Activated T-cell treated with anti-CD3 and anti-CD28 coated beads, Interleukin-2, amount 50 U/mL, for 24 hours (primary cell): ENCODE measurements around the gene ANKFN1.

Source experiments
- DNase-seq: peaks from one replicate; pipeline ENCODE4 v3.0.0-alpha.2; 2020
- H3K27ac Mint-ChIP-seq: 2 replicates; pipeline ENCODE4 v1.8.0; 2020; ENCODE audit warnings: mild to moderate bottlenecking, mixed read lengths
- H3K27me3 Mint-ChIP-seq: 2 replicates; pipeline ENCODE4 v1.8.0; 2020; ENCODE audit warnings: mixed read lengths
- H3K36me3 Mint-ChIP-seq: 2 replicates; pipeline ENCODE4 v1.8.0; 2020; ENCODE audit warnings: low read depth, mixed read lengths
- H3K4me1 Mint-ChIP-seq: 2 replicates; pipeline ENCODE4 v1.8.0; 2020; ENCODE audit warnings: low read depth, mixed read lengths
- H3K4me3 Mint-ChIP-seq: 2 replicates; pipeline ENCODE4 v1.8.0; 2020; ENCODE audit warnings: mild to moderate bottlenecking, moderate library complexity, mixed read lengths
- H3K9me3 Mint-ChIP-seq: 2 replicates; pipeline ENCODE4 v1.8.0; 2020; ENCODE audit warnings: mixed read lengths

The ANKFN1 gene

GRCh38 chr17:56475116-56475515 is 321.8 kb downstream of the ANKFN1 start:
- H3K4me1 Mint-ChIP-seq = peaks cover 8% of the 10 kb centered on the region
- no peak overlapping the region for H3K27ac Mint-ChIP-seq
- no peak for DNase-seq
- no peak overlapping the region for H3K4me3 Mint-ChIP-seq
- H3K9me3 Mint-ChIP-seq = peaks cover 2% of the 10 kb centered on the region
- H3K36me3 Mint-ChIP-seq = no peaks in the 10 kb centered on the region
- peaks cover 2% of the 10 kb centered on the region for H3K27me3 Mint-ChIP-seq

GRCh38 chr17:56478836-56479447 is 325.7 kb downstream of the ANKFN1 start:
- Mint-ChIP-seq H3K27ac (no peak overlapping the region), H3K9me3 (no peaks in the 10 kb centered on the region), H3K36me3 (no peaks in the 10 kb centered on the region), H3K4me1 (peaks cover 8% of the 10 kb centered on the region), H3K4me3 (no peak overlapping the region), H3K27me3 (peaks cover 2% of the 10 kb centered on the region)
- no peak for DNase-seq

GRCh38 chr17:56480501-56480900 is 327.2 kb downstream of the ANKFN1 start:
- H3K9me3 Mint-ChIP-seq = no peaks in the 10 kb centered on the region
- no peak overlapping the region for H3K4me3 Mint-ChIP-seq
- DNase-seq = no peak
- H3K27ac Mint-ChIP-seq = no peak overlapping the region
- no peaks in the 10 kb centered on the region for H3K36me3 Mint-ChIP-seq
- H3K27me3 Mint-ChIP-seq = peaks cover 2% of the 10 kb centered on the region
- peaks cover 8% of the 10 kb centered on the region for H3K4me1 Mint-ChIP-seq

GRCh38 chr17:56481659-56482058 is 328.4 kb downstream of the ANKFN1 start:
- Mint-ChIP-seq H3K4me1 (no peaks in the 10 kb centered on the region), H3K27me3 (peaks cover 2% of the 10 kb centered on the region), H3K9me3 (no peaks in the 10 kb centered on the region), H3K27ac (no peak overlapping the region), H3K4me3 (no peak overlapping the region), H3K36me3 (no peaks in the 10 kb centered on the region)
- DNase-seq = no peak

- no peak for DNase-seq
- H3K4me3 Mint-ChIP-seq = no peak overlapping the region
Observed at GRCh38 chr17:56482229-56482628, 329.0 kb downstream of the ANKFN1 start.

GRCh38 chr17:56486732-56487131 is 333.5 kb downstream of the ANKFN1 start:
- Mint-ChIP-seq H3K27ac (no peak overlapping the region), H3K4me3 (no peak overlapping the region), H3K36me3 (no peaks in the 10 kb centered on the region), H3K9me3 (no peaks in the 10 kb centered on the region), H3K27me3 (peaks cover 6% of the 10 kb centered on the region), H3K4me1 (no peaks in the 10 kb centered on the region)
- DNase-seq = no peak

More at GRCh38 chr17:56482229-56482628, 329.0 kb downstream of the ANKFN1 start:
- Mint-ChIP-seq H3K9me3 (no peaks in the 10 kb centered on the region), H3K27ac (no peak overlapping the region), H3K27me3 (peaks cover 2% of the 10 kb centered on the region), H3K4me1 (no peaks in the 10 kb centered on the region), H3K36me3 (no peaks in the 10 kb centered on the region)

- DNase-seq = no peak
- peaks cover 6% of the 10 kb centered on the region for H3K27me3 Mint-ChIP-seq
- no peak overlapping the region for H3K4me3 Mint-ChIP-seq
- no peaks in the 10 kb centered on the region for H3K9me3 Mint-ChIP-seq
- H3K4me1 Mint-ChIP-seq = no peaks in the 10 kb centered on the region
- no peaks in the 10 kb centered on the region for H3K36me3 Mint-ChIP-seq
- H3K27ac Mint-ChIP-seq = no peak overlapping the region
Observed at GRCh38 chr17:56488800-56489199, 335.5 kb downstream of the ANKFN1 start.

- peaks cover 6% of the 10 kb centered on the region for H3K27me3 Mint-ChIP-seq
- no peak for DNase-seq
- no peaks in the 10 kb centered on the region for H3K9me3 Mint-ChIP-seq
- no peaks in the 10 kb centered on the region for H3K4me1 Mint-ChIP-seq
- H3K36me3 Mint-ChIP-seq = no peaks in the 10 kb centered on the region
- no peak overlapping the region for H3K4me3 Mint-ChIP-seq
- H3K27ac Mint-ChIP-seq = no peak overlapping the region
Observed at GRCh38 chr17:56489980-56490379, 336.7 kb downstream of the ANKFN1 start.

- Mint-ChIP-seq H3K36me3 (no peaks in the 10 kb centered on the region), H3K27ac (no peak overlapping the region), H3K27me3 (peaks cover 2% of the 10 kb centered on the region), H3K4me3 (no peak overlapping the region), H3K9me3 (no peaks in the 10 kb centered on the region), H3K4me1 (no peaks in the 10 kb centered on the region)
- DNase-seq = no peak
Observed at GRCh38 chr17:56495556-56495955, 342.3 kb downstream of the ANKFN1 start.

GRCh38 chr17:56497132-56497531 is 343.9 kb downstream of the ANKFN1 start:
- no peak for DNase-seq
- H3K27ac Mint-ChIP-seq = no peak overlapping the region
- H3K4me3 Mint-ChIP-seq = no peak overlapping the region
- no peaks in the 10 kb centered on the region for H3K36me3 Mint-ChIP-seq
- H3K4me1 Mint-ChIP-seq = no peaks in the 10 kb centered on the region
- H3K9me3 Mint-ChIP-seq = no peaks in the 10 kb centered on the region
- peaks cover 2% of the 10 kb centered on the region for H3K27me3 Mint-ChIP-seq

- Mint-ChIP-seq H3K27me3 (peaks cover 2% of the 10 kb centered on the region), H3K4me3 (no peak overlapping the region), H3K9me3 (no peaks in the 10 kb centered on the region), H3K27ac (no peak overlapping the region), H3K36me3 (no peaks in the 10 kb centered on the region), H3K4me1 (no peaks in the 10 kb centered on the region)
- no peak for DNase-seq
Observed at GRCh38 chr17:56499799-56500388, 346.6 kb downstream of the ANKFN1 start.

- no peaks in the 10 kb centered on the region for H3K27me3 Mint-ChIP-seq
- no peaks in the 10 kb centered on the region for H3K9me3 Mint-ChIP-seq
- no peaks in the 10 kb centered on the region for H3K36me3 Mint-ChIP-seq
- H3K4me3 Mint-ChIP-seq = no peak overlapping the region
- H3K4me1 Mint-ChIP-seq = no peaks in the 10 kb centered on the region
- no peak for DNase-seq
- no peak overlapping the region for H3K27ac Mint-ChIP-seq
Observed at GRCh38 chr17:56502120-56502654, 348.9 kb downstream of the ANKFN1 start.

GRCh38 chr17:56505154-56505756 is 352.0 kb downstream of the ANKFN1 start:
- no peak overlapping the region for H3K27ac Mint-ChIP-seq
- no peaks in the 10 kb centered on the region for H3K4me1 Mint-ChIP-seq
- no peaks in the 10 kb centered on the region for H3K27me3 Mint-ChIP-seq
- H3K36me3 Mint-ChIP-seq = no peaks in the 10 kb centered on the region
- H3K9me3 Mint-ChIP-seq = no peaks in the 10 kb centered on the region
- no peak for DNase-seq
- no peak overlapping the region for H3K4me3 Mint-ChIP-seq

- Mint-ChIP-seq H3K27me3 (no peaks in the 10 kb centered on the region), H3K9me3 (no peaks in the 10 kb centered on the region), H3K27ac (no peak overlapping the region), H3K36me3 (no peaks in the 10 kb centered on the region), H3K4me3 (no peak overlapping the region), H3K4me1 (no peaks in the 10 kb centered on the region)
- DNase-seq = no peak
Observed at GRCh38 chr17:56506349-56506748, 353.1 kb downstream of the ANKFN1 start.
